ENCODE data around the gene ADAMTS10. TPM values are rescaled to one million over a fixed set of nuclear protein-coding genes. Genes with fewer than 3 reads are reported as not detected.
A peak's percentile ranks its signal among the peaks of the same experiment; 100 is the strongest.

Gene ADAMTS10
- total and polyA plus RNA-seq, 2 of the 13 experiments (the other 11 are each of a cell fraction or from before 2014, with no cell fraction given), result 0.49 to 1.7 TPM

DNA sequence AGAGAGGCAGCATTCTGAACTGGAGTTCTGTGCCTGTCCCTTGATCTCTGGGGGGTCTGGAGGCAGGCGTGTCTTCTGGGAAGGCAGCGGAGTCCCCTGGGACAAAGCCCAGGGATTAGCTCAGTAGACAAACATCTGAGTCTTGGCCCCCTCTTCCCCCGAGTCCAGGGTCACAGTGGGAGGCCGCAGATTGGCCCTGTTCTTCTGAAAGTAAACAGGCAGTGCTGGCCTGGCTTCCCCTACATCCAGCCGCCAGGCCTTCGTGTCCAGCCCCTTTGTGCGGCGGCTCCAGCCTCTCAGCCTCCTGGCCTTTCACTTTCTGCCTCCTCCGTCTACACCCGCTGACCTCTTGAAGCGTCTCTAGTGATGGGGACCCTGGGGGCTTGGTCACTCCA lies 20.9 kb upstream of the ADAMTS10 start (continued):
- peak; percentile 82 for TF ChIP-seq NCOA2 (CRISPR knock-in tag; IDR thresholded peaks at IDR 0.05)
- TF ChIP-seq AHR (CRISPR knock-in tag; IDR thresholded peaks at IDR 0.05), result no peak
- no peak for TF ChIP-seq ZNF230 (CRISPR knock-in tag; IDR thresholded peaks at IDR 0.05)
- no peak for TF ChIP-seq TOE1 (CRISPR knock-in tag; IDR thresholded peaks at IDR 0.05)
- peak; percentile 61; the same call in 1 of the 2 replicates for TF ChIP-seq ZNF232 (CRISPR knock-in tag; IDR thresholded peaks at IDR 0.05; ENCODE audit: borderline replicate concordance)
- peak; percentile 56 for TF ChIP-seq BCL6 (CRISPR knock-in tag; IDR thresholded peaks at IDR 0.05)
- TF ChIP-seq RARA (CRISPR knock-in tag; IDR thresholded peaks at IDR 0.05), result peak; percentile 90
- peak; percentile 39; the same call in 1 of the 2 replicates for TF ChIP-seq HIC2 (CRISPR knock-in tag; IDR thresholded peaks at IDR 0.05; ENCODE audit: low read depth)
- TF ChIP-seq, protein P1, sequence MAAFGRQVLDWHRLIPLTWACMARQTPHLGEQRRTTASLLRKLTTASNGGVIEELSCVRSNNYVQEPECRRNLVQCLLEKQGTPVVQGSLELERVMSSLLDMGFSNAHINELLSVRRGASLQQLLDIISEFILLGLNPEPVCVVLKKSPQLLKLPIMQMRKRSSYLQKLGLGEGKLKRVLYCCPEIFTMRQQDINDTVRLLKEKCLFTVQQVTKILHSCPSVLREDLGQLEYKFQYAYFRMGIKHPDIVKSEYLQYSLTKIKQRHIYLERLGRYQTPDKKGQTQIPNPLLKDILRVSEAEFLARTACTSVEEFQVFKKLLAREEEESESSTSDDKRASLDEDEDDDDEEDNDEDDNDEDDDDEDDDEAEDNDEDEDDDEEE (CRISPR knock-in tag; IDR thresholded peaks at IDR 0.05), result peak; percentile 59; the same call in 1 of the 2 replicates
- TF ChIP-seq KDM4B (CRISPR knock-in tag; IDR thresholded peaks at IDR 0.05), result 0 out of 2 replicates have a peak, but pooled peaks have one; percentile 60
- no peak for TF ChIP-seq TAF15 (IDR thresholded peaks at IDR 0.05; ENCODE audit: low read depth, low read length, poor library complexity, severe bottlenecking)
- TF ChIP-seq ZNF607 (CRISPR knock-in tag; IDR thresholded peaks at IDR 0.05; ENCODE audit: borderline replicate concordance), result no peak
- no peak for TF ChIP-seq PRDM15 (CRISPR knock-in tag; IDR thresholded peaks at IDR 0.05)
- TF ChIP-seq, protein P2, sequence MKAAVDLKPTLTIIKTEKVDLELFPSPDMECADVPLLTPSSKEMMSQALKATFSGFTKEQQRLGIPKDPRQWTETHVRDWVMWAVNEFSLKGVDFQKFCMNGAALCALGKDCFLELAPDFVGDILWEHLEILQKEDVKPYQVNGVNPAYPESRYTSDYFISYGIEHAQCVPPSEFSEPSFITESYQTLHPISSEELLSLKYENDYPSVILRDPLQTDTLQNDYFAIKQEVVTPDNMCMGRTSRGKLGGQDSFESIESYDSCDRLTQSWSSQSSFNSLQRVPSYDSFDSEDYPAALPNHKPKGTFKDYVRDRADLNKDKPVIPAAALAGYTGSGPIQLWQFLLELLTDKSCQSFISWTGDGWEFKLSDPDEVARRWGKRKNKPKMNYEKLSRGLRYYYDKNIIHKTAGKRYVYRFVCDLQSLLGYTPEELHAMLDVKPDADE (CRISPR knock-in tag; IDR thresholded peaks at IDR 0.05), result no peak
- TF ChIP-seq RBAK (CRISPR knock-in tag; IDR thresholded peaks at IDR 0.05), result no peak
- TF ChIP-seq, protein P3, sequence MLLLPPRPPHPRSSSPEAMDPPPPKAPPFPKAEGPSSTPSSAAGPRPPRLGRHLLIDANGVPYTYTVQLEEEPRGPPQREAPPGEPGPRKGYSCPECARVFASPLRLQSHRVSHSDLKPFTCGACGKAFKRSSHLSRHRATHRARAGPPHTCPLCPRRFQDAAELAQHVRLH (CRISPR knock-in tag; IDR thresholded peaks at IDR 0.05; ENCODE audit: borderline replicate concordance, low read depth), result no peak
- no peak for TF ChIP-seq CREB3 (CRISPR knock-in tag; IDR thresholded peaks at IDR 0.05)
- no peak; the same call in 1 of the 2 replicates for TF ChIP-seq POLR2G (IDR thresholded peaks at IDR 0.05; ENCODE audit: low read depth, low read length)
- TF ChIP-seq FOXO1 (CRISPR knock-in tag; IDR thresholded peaks at IDR 0.05), result peak; percentile 94
- TF ChIP-seq, protein P4, sequence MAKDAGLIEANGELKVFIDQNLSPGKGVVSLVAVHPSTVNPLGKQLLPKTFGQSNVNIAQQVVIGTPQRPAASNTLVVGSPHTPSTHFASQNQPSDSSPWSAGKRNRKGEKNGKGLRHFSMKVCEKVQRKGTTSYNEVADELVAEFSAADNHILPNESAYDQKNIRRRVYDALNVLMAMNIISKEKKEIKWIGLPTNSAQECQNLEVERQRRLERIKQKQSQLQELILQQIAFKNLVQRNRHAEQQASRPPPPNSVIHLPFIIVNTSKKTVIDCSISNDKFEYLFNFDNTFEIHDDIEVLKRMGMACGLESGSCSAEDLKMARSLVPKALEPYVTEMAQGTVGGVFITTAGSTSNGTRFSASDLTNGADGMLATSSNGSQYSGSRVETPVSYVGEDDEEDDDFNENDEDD (CRISPR knock-in tag; IDR thresholded peaks at IDR 0.05; ENCODE audit: borderline replicate concordance), result no peak
- TF ChIP-seq RCOR2 (CRISPR knock-in tag; IDR thresholded peaks at IDR 0.05), result 0 out of 2 replicates have a peak, but pooled peaks have one; percentile 29

All from HepG2 (cell line).